Keratinocyte (primary cell): Measurements from ENCODE around the gene QPRT.

Experiments used
- CTCF ChIP-seq, 3 experiments: IDR thresholded peaks in 1 of 3; conservative IDR thresholded peaks in 1 of 3; optimal IDR thresholded peaks in 1 of 3; 2 replicates in 2 of 3; 3 replicates in 1 of 3; pipeline versions ENCODE3 to v1.5.1; 2011; ENCODE audit warnings: low read length in 3 of 3, mild to moderate bottlenecking in 3 of 3, moderate library complexity in 2 of 3, control low read depth in 1 of 3, inconsistent platforms in 1 of 3; ENCODE audit not compliant: insufficient read depth in 2 of 3; ENCODE audit errors: extremely low read depth in 1 of 3
- EZH2 ChIP-seq: IDR thresholded peaks from one replicate; pipeline ENCODE4 v1.6.1; 2012; ENCODE audit warnings: inconsistent platforms, mild to moderate bottlenecking, low read length, moderate library complexity

GRCh38 chr16:29701214-29701555 is 22.2 kb downstream of the QPRT start:
- TF ChIP-seq EZH2 (no peak), CTCF (optimal IDR thresholded peaks at IDR 0.05 in 1 of 3, IDR thresholded peaks at IDR 0.05 in 1 of 3, conservative IDR thresholded peaks at IDR 0.05 in 1 of 3; ENCODE audit: extremely low read depth in 1 of 3, insufficient read depth in 2 of 3, low read length in 3 of 3) (no peak)
